GM18858 (cell line): ENCODE results near the gene COPS9.

Experiments
- ATAC-seq: cut with Tn5 transposase; IDR thresholded peaks from one replicate; pipeline ENCODE4 v1.9.1; 2021; ENCODE audit not compliant: unreplicated experiment

The COPS9 gene

DNA sequence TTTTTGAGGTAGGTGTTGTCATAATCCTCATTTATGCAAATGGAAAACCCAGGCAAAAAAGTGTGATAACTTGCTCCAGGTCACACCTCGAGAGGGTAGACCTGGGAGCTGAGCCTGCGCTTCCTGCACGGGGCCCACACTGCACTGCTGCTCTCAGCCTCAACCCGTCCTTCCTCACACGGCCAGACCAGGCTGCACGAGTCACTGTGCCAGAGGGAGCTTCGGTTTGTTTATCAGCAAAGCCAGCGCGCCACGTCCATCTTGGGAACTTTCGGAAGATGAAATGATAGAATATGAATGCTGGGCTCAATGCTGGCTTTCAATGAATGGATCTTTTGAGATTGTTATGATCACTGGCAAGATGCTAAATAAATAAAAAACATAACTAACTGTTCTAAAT is 14.4 kb downstream of the COPS9 start:
- no peak for ATAC-seq

DNA sequence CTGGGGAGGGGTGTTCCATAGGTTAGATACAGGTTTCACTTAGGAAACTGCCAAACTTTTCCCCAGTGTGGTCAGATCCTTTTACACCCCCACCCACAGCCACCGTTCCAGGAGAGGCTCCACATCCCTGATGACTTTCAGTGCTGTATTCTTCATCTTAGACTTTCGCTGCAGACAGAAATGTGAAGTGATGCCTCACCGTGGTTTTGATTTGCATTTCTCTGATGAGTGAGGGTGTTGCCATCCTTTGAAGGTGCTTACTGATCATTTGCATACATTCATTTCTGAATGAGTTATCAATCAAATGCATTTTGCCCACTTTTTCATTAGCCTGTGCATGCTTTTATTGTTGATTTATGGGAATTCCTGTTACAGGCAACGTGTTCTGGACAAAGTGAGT is 14.9 kb downstream of the COPS9 start:
- ATAC-seq = no peak

DNA sequence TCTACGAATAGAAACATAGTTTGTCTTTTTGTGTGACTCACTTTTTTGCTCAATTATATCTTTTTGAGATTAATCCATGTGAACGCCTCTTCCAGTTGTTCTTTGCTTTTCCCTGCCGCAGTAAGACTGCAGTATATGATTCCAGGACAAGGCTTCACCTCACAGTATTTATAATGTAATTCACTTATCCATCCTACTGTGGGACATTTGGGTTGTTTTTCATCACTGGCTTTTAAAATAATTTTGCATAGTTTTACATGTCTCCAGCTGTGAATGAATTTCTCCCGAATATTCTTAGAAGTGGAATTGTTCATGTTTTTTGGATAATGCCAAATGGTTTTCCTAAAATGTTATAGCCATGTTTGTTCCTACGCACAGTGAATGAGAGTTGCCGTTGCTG is 21.9 kb downstream of the COPS9 start:
- ATAC-seq = no peak

DNA sequence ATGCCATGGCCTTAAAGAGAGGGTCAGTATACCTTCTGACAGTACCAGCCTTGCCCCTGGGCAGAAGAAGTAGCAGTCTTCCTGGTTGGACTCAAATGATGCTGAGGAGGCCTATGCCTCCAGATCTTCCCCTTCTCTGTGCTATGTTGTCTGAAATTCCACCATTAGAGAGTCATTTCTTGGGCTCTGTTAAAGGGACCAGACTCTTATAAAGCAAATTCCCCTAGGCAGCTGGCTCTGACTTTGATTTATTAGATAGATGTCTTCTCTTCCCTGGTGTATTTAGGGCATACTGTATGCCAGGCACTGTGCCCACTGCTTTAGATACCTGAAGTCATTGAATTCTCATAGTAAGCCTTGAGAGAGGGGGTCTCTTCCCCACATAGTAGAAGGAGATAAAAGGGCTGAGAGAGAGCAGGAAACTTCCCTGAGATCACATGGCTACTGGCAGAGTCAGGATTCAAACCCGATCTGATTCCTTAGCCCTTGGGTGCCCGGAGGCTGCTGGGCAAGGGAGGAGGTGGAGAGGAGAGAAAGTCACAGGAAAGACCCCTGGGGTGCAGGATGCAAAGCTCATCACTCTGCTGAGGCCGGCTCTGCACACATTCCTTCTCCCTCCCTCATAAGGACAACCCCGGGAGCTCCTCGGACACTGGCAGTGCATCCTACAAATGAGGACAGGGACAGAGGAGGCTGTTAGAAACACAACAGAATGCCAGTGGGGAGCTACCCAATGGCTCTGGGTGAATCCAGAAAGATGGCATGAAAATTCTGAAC is 23.0 kb downstream of the COPS9 start:
- no peak for ATAC-seq

DNA sequence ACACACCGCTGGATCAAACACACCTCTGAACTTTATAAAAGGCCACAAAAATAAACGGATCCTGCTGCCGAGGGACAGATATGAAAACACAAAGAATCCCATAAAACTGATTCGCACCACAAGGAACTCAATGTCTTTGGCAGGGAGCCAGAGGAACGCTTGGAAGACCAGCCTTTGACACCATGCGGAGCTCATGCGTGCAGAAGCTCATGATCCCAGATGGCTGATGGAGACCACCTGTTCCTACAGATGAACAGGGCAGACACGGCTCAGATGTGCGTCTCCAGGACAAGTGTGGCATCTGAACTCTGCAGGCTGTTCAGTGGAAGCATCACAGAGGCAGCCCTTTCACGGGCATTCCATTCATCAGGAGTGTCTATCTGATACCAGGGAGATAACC is 24.9 kb downstream of the COPS9 start:
- no peak for ATAC-seq

DNA sequence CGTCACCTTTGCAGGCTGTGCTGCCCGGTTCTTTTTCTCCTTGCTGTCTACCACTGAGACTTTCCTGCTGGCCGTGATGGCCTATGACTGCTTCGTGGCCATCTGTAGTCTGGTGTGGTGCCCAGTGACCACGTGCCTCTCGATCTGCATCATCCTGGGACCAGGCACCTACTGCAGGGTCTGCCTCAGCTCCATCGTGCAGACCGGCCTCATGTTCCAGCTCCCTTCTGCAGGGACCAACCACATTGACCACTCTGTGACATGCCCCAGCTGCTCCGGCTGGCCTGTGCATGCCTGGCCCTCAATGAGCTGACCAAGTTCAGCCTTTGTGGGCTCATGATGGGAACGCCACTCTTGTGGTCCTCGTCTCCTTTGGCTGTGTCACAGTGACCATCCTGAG is 26.7 kb downstream of the COPS9 start:
- ATAC-seq = no peak

DNA sequence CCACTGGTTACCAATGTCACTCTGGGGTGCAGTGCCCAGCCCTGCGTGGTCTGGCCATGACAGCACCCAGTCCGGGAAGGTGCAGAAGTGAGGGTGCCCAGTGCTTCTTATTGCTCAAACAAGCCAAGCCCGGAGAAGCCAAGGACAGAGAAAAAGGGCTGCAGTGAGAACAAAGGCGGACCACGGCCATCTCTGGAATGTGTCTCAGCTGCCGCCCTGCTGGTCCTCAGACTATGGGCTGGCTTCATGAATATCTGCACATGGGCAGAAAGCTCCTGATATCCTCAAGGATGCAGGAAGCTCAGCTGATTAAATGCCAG is 28.7 kb downstream of the COPS9 start:
- ATAC-seq = no peak

DNA sequence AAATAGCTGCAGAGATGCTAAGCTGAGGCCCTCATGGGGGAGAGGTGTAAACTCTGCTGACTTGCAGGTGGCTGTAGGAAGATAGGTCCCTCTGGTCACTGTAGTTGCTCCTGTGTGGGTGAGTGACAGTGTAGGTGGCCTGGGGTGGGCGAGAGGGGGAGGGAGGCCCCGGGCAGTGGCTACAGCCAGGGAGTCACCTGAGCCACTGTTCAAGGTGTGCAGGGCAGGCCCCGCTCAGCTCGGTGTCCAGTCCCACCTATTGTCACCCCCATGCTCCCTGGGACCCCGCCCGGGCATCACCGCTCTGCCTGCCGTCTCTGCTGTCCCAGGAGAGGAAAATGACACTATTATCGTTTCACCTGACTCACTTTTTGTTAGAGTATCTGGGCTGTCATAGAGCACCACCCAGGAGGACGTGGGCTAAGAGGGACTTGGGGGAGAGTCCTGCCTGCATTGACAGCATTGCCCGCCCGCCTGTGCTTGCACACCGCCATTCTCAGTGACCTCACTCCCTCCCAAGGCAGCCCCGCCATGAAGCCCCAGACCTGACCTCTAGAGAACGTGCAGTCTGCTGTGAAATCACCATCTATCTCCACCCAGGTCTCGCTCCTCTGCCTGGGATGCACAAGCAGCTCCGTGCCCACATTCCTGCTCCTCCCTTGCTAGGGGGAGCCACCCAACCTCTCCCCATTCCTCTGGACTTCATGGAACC is 29.2 kb downstream of the COPS9 start:
- ATAC-seq = no peak

DNA sequence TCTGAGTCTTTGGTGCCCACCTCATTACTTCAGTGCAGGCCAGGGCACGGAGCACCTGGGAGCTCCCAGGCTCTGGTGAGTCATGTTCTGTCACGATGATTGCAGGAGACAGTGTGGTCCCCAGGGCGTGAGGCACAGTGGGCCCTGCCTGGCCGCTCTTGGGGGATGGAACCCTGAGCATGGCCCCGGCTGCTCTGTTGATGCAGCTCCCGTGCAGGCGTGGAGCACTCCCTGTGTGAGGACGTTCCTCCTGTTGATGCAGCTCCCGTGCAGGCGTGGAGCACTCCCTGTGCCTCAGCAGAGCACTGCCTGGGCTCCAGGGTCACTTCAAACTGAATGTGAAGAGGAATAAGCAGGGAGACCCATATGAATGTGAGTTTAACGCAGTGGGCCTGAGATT is 30.1 kb downstream of the COPS9 start:
- no peak for ATAC-seq

DNA sequence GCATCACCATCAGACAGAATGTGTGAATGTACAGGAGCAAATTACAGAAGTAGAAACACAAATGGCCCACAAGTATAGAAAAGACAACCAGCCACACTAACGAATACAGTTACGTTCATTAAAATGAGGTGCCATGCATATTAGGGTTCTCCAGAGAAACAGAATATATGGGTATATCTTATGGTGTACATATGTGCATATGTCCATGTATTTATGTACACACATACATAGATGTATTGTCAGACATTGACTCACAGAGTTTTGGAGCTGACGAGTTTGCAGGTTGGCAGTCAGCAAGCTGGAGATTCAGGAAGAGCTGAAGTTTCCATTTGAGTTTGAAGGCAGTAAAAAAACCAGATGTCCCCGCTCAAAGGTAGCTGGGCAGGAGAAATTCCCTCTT is 33.0 kb downstream of the COPS9 start:
- no peak for ATAC-seq

DNA sequence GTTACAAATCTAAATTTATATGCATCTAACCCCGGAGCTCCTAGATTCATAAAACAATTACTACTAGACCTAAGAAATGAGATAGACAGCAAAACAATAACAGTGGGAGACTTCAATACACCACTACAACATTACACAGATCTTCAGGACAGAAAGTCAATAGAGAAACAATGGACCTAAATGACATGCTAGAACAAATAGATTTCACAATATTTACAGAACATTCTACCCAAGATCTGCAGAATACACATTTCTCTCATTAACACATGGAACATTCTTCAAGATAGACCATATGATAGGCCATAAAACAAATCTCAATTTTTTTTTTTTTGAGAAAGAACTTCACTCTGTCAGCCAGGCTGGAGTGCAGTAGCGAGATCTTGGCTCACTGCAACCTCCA is 37.8 kb downstream of the COPS9 start:
- no peak for ATAC-seq

DNA sequence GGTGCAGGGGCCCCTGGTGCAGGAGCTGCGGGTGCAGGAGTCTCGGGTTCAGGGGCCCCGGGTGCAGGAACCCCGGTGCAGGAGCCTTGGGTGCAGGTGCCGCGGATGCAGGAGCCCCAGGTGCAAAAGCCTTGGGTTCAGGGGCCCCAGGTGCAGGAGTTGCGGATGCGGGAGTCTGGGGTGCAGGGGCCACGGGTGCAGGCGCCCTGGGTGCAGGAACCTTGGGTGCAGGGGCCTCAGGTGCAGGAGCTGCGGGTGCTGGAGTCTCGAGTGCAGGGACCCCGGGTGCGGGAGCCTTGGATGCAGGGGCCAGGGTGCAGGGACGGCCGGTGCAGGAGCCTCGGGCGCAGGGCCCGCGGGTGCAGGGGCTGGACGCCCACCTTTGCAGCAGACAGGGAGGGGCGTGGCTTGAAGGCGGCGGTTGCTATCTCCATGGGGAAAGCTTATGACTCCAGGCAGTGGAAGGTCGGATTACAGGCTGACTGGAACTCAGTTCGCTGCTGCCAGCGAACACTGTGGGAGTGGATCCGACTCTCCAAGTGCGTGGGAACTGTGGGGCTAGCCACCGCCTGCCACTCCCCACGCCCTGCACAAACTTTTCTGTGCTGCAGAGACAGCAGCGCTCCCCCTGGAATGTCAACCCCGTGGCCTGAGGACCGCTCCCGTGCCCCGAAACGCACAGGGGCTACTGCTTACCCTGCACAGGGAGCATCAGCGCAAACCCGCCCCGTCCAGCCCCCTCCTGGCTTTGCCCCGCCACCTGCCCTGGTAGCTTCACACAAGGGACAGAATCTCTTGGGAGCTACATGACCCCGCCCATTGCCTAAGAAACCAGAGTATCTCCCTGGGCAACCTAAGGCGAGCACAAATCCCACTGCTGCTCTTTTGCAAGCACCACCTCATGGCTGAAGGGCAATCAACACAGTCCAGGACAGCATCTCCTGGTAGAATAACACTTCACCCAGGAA is 40.3 kb downstream of the COPS9 start:
- ATAC-seq = no peak

DNA sequence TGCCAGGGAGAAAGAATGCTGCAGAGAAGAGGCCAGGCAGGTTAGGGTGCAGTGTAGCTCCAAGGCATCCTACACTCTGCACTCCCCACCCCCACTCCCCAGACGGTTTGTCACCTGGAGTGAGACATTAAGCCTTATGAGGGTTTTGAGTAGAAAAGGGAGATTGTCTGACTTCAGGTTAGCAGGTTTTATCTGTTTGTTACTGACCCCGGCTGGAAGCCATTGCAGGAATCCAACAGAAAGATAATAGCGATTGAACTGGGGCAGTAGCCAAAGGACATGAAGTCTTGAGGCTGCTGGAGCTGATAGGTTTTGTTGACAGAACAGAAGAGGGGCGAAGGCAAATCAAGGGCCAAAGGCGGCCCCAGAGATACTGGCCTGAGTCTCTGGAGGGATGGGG is 46.8 kb downstream of the COPS9 start:
- no peak for ATAC-seq

DNA sequence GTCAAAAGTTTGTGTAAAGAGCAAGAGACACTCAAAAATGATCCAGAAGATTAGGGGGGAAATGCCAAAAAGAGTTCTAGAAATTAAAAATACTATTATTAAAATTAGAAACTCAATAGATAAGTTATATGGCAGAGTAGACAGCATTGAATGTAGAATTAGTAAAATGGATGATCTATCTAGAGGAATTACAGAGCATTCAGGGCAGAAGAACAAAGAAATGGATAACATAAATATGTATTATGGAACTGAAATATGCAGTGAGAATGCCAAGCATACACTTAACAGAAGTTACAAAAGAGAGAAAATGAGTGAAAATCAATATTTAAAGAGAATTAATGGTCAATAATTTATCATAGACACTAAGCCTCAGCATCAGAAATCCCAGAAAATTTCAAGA is 49.5 kb downstream of the COPS9 start:
- ATAC-seq = no peak
